K562 (cell line): ENCODE measurements around the gene RUSC2.

ENCODE experiments used
- GTF3C2 ChIP-seq: IDR thresholded peaks from 3 replicates; pipeline ENCODE4 v1.6.1; 2011; ENCODE audit warnings: borderline replicate concordance, mild to moderate bottlenecking, moderate library complexity; ENCODE audit not compliant: insufficient read length; ENCODE audit errors: extremely low read depth
- ZNF282 ChIP-seq: sonication (generic); formaldehyde crosslinking; IDR thresholded peaks from 2 replicates; pipeline ENCODE4 v1.8.1; 2023; ENCODE audit warnings: missing genetic modification reagents

- TF ChIP-seq GTF3C2 (no peak), ZNF282 (no peak)
Observed at GRCh38 chr9:35500130-35500748, 10.3 kb downstream of the RUSC2 start.
